ENCODE data around the gene CUX1.

CUX1 gene

GRCh38 chr7:102055181-102055976 lies 238.0 kb downstream of the CUX1 start:
- DNase-seq = no peak

- no peak for DNase-seq
Measured at GRCh38 chr7:102059524-102059923, 242.1 kb downstream of the CUX1 start.

GRCh38 chr7:102061354-102061945 lies 244.0 kb downstream of the CUX1 start:
- DNase-seq = no peak

- no peak for DNase-seq
Measured at GRCh38 chr7:102061981-102062390, 244.6 kb downstream of the CUX1 start.

DNA sequence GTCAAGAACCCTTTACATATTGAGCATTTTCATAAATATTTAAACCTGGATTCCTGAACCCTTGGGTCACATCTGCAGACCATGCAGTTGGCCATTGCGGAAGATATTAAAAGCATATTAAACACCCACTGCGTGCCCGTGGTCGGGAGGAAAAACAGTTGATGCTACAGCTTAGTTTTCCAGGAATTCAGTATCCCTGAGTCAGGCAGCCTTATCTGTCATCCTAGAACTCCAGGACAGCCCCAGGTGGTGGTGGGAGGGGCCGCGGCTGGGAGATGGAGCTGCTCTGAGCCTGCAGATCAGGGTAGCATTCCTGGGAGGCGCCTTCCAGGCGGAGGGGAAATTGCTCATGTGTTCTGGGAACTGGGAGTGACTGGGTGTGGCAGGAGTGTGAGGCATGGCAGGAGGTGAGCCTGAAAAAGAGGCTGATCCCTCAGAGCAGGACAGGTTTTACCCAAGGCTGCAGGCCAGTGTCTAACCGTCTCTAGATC lies 246.3 kb downstream of the CUX1 start:
- no peak for DNase-seq

GRCh38 chr7:102064361-102065025 lies 247.1 kb downstream of the CUX1 start:
- no peak for DNase-seq

GRCh38 chr7:102065226-102065625 lies 247.8 kb downstream of the CUX1 start:
- no peak for DNase-seq

- DNase-seq = no peak
Measured at GRCh38 chr7:102066476-102066875, 249.1 kb downstream of the CUX1 start.

DNA sequence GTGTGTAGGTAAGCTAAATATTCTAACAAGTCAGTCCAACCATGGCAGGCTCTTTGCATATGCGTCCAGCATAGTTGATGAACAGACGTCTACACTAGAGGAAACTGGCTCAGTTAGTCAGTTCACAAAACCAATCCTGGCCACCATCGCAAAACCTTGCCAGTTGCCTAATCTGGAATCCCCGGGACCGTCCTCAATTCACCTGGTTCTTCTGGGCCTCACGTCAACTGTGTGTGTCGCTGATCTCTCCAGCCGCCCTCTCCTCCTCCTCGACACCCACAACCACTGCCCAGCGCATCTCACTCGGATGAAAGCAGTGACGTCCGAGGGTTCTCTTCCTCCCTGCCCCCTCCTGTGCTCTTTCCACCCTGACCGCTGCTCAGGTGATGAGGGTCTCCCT lies 251.4 kb downstream of the CUX1 start:
- no peak for DNase-seq

DNA sequence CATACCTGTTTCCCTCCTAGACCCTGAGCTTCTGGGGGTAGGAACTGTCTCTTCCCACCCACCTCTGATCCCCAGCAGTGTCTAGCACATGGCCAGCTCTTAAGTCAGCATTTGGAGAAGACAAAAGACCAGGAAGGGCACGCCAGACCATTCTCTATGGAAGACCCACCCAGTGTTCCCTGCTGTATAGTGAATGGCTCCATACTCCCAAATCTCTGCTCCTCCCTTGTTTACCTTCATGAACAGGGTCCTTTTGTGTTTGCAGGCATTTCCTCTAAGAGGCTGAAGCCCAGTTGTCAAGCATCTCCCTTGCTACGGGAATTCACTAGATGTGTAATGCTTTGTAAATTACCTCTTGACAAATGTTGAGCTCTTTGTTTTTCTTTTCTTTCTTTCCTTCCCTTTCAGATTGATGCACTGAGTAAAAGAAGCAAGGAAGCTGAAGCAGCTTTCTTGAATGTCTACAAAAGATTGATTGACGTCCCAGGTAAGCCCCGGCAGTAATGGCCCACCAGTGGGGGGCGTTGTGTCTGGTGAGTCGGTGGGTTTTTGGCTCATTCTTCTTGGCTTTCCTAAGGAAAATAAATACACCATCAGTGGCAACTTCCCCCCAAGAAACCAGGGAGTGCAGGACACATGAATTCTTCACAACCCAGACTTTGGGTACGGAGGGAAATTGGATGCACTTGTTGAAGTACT lies 252.7 kb downstream of the CUX1 start:
- no peak for DNase-seq

DNA sequence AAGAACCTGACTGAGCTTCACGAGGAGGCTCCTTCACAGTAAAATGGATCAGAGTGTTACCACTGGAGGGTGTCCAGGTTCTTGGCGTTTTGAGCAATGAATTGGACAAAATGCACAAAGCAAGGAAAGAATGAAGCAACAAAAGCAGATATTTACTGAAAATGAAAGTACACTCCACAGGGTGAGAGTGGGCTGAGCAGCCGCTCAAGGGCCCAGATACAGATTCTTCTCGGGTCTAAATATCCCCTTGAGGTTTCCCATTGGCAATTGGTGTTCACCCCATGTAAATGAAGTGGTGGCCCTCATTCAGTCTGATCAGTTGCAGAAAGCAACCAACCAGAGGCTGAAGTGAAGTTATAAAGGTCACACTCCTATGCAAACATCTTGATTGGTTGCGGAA lies 254.6 kb downstream of the CUX1 start:
- DNase-seq = no peak

GRCh38 chr7:102072636-102073209 lies 255.3 kb downstream of the CUX1 start:
- no peak for DNase-seq

DNA sequence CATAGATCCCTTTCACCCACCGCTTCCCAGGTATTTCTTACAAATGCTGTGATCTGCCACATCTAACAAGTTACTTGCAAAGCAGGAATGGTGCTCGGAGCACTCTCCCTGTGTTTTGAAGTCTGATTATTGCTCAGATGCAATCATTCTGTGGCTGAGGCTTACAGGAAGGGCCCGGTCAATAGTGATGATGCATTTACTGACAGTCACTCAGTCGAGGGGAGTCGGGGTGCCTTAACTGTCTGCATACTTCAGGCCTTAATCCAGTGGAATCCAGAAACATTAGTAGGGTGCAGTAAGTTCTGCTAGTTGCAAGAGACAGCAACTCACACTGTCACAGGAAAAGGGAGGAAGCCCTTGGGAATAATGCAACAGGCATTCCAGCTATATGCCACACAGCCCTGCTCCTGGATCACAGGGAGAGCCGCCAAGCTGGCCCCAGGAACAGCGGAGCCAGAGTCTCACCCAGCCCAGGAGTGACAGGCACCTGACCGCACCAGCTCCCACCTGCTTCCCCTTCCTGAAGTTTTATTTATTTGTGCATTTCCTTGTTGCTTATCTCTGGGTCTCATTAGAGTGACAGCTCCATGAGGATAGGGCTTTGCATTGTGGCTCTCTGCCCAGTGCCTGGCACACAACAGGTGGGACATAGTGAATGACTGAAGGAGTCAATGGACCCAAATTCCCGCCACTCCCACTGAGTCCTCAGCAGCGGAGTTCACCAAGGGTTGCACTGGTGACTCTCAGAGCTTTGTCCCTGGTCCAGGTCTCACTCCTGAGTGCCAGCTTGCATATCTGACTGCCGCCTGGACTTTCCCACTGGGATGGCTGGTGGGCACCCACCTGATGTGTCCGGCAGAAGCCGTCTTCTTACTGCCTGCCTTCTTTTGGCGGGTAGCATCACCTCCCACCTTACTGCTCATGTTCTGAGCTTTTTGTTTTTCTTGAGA lies 256.8 kb downstream of the CUX1 start:
- DNase-seq = no peak

DNA sequence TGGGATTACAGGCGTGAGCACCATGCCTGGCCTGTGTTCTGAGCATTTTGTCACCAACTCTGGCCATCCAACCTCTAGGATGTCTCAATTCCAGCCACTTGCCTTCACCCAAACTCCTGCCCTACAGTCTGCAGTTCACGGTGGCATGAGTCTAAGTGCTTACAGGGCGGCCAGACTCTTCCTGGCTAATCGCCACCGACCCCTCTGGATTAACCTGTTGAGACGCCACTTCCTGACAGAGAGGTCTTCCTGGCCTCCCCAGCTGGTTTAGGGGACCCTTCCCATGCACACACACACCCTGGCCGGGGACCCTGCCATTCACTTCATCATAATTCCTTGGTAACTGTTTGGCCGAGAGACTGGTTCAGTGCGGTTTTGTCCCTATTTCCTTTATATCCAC lies 257.7 kb downstream of the CUX1 start:
- DNase-seq = no peak

DNA sequence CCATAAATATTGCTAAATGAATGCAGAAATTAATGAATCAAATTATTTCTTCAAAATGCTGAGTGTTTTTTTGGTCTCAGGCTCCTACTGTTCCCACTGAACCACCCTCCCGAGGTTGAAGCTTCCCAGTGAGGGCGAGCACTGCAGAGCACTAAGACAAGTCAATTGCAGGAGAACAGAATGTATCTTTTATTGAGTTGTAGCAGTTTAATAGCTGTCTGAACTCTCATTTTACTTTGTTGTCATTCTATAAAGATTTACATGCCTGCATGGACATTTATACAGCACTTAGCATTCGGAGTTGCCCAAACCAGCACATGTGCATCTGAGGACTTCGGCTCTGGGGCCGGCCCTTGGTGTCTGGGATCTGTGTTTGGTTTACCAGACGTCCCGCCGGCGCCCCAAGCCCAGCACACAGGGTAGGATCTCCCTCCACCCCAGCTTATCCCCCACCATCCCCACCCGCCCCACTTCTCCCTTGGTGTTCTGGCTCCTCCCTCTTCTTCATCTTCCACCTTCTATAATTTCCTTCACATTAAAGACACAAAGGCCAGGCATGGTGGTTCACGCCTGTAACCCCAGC lies 258.2 kb downstream of the CUX1 start:
- DNase-seq = no peak

- no peak for DNase-seq
Measured at GRCh38 chr7:102077081-102077480, 259.7 kb downstream of the CUX1 start.

- no peak for DNase-seq
Measured at GRCh38 chr7:102079140-102080018, 262.0 kb downstream of the CUX1 start.

- DNase-seq = no peak
Measured at GRCh38 chr7:102080019-102080433, 262.6 kb downstream of the CUX1 start.

GRCh38 chr7:102080434-102081243 lies 263.2 kb downstream of the CUX1 start:
- no peak for DNase-seq

Measured in activated CD4-positive, alpha-beta T cell treated with anti-CD3 and anti-CD28 coated beads, Interleukin-2, amount 50 U/mL, for 1 hour (primary cell).